HG02588 (cell line): ENCODE results near the gene RAP1GAP2.
"Not testable (repeated sequence)": the region's sequence is repeated elsewhere in the genome, so short reads cannot be mapped to it uniquely, and the experiment has no call there.

Source experiments
- ATAC-seq: cut with Tn5 transposase; IDR thresholded peaks from one replicate; pipeline ENCODE4 v1.9.1; 2021; ENCODE audit warnings: mild to moderate bottlenecking, moderate library complexity; ENCODE audit not compliant: unreplicated experiment

Gene RAP1GAP2

DNA sequence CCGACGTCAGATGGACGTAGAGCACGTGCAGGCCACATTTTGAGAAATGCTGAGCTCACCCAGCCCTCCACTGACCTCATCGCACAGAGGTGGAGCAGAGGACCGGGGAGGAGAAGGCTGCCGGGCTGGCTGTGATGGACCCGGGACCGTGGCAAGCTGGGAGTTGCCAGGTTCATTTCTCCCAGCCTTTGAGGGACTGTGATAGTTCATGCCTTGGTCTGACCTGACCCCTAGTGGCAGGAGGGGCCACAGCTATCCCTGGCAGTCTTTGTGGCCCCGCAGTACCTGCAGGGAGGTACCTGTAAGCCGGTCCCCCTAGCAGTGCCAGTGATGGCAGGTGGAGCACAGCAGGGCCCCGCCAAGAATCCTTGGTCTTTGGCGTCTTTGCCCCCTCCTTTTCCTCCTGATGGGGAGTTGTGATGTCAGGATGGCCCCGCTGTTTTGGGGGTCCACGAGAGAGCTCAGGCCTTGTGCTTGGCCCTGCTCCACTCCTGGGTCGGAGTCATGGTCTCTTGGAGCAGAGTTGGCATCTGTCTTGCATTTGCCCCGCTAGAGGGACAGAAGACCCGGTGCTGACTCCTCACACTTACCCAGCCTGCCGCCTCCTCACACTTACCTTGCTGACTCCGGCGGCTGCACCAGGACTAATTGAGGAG lies 216.8 kb downstream of the RAP1GAP2 start:
- no peak for ATAC-seq

DNA sequence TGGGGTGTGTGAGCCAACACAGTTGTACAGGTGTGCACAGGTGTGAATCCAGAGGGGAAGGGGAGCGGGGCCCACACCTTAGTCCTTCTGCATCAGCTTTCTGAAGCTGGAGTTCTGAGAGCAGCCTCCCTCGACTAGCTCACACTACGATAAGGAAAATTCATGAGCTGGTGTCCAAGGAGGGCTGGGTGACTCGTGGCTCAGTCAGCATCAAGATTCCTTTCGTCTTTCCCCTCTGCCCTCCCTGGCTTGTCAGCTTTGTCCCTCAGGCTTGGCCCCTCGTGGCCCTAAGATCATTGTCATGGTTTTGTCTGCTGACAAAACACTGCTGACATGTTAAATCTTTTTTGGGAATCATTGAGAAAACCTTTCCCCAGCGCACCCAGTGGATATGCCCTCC lies 219.7 kb downstream of the RAP1GAP2 start:
- no peak for ATAC-seq

DNA sequence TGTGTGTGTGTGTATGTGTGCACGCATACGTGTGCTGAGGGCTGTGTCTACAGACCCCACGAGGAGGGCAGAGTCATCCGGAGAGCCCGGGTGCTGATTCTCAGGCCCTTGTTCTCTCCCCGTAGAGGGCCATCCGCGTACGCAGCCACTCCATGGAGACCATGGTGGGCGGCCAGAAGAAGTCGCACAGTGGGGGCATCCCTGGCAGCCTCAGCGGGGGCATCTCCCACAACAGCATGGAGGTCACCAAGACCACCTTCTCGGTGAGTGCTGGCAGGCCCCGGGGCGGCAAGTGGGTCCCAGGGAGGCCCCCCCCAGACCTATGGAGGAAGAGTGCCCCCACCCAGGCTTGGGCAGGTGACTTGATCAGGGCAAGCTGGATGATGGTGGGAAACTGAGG lies 221.7 kb downstream of the RAP1GAP2 start:
- ATAC-seq: no peak

DNA sequence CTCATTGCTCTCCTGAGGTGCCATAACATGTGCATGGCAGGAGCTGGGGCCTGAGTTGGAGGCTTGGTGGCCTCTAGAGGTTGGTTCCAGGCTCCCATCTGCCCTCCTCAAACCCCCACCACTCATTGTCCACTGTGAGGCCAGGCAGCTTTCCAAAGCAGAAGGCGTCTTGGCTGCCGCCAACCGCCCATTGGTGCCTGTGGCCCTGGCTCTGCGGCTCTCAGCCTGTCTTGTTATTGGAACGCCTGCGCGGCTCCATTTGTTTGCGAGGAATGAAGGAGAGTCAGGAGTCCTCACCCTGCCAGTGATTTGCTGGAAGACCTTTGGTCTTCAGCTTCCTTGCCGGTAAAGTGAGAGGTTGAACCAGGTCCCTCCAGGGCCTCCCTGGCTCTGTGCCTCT lies 223.5 kb downstream of the RAP1GAP2 start:
- no peak for ATAC-seq

DNA sequence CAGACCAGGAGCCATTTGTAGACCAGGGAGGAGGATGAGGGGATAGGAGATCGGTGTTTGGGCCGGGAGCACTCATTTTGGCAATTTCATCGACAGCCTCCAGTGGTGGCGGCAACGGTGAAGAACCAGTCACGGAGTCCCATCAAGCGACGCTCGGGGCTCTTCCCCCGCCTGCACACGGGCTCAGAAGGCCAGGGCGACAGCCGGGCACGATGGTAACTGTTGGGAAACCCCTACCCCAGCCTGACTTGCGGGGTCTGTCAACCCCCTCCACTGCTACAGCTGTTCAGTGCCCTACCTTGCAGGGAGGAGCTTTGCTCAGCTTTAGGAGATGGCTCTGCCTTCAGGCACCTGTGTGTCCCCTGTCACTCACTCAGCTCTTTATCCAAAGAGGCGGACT lies 224.1 kb downstream of the RAP1GAP2 start:
- ATAC-seq: no peak

DNA sequence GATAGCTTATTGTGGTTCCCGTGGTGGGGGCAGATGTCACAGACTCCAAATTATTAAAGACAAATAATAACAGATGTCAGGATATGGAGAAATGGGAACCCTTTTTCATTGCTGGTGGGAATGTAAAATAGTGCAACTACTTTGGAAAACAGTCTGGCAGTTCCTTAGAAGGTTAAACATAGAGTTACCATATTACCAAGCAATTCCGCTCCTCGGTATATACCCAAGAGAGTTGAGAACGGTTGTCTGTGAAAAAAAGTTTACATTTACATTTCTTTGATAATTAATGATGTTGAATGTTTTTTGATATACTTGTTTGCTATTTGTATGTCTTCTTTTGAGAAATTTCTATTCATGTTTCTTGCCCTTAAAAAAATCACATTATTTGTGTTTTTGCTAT lies 226.0 kb downstream of the RAP1GAP2 start:
- no peak for ATAC-seq

DNA sequence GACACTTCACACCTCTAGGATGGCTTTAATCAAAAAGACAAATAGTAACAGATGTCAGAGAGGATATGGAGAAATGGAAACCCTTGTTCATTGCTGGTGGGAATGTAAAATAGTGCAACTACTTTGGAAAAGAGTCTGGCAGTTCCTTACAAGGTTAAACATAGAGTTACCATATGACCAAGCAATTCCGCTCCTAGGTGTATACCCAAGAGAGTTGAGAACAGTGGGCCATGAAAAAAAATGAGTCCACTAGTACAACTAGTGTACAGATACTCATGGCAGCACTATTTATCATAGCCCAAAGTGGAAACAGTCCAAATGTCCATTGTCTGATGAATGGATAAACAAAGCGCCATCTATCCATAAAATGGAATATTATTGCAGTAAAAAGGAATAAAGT lies 228.1 kb downstream of the RAP1GAP2 start:
- ATAC-seq: no peak

DNA sequence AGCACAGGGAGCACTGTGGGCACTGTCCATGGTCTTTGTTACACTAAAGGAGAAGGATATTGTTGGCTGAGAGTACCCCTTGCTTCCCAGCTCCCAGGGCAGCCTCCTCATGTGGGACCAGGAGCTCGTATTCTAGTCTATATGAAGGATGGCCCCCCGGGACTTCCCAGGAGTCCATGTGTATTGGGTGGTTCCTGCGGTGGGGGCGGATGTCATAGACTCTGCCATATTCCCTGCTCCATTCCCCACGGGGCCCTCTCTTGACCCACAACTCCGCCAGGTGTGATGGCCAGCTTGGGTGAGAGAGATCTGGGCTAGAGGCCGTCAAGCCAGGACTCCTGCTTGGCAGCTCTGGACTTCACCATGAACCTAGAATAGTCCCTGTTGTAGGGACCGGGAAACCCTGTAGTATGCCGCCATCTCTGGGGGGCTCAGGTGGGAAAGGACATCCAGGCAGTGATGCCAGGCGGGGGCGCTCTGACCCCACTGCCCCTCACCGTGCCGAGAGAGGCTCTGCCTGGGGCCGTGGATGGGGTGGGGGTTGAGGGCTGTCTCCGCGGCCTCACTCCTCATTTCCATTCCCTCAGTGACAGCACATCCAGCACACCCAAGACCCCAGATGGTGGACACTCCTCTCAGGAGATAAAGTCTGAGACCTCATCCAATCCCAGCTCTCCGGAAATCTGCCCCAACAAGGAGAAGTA lies 229.3 kb downstream of the RAP1GAP2 start:
- no peak for ATAC-seq

DNA sequence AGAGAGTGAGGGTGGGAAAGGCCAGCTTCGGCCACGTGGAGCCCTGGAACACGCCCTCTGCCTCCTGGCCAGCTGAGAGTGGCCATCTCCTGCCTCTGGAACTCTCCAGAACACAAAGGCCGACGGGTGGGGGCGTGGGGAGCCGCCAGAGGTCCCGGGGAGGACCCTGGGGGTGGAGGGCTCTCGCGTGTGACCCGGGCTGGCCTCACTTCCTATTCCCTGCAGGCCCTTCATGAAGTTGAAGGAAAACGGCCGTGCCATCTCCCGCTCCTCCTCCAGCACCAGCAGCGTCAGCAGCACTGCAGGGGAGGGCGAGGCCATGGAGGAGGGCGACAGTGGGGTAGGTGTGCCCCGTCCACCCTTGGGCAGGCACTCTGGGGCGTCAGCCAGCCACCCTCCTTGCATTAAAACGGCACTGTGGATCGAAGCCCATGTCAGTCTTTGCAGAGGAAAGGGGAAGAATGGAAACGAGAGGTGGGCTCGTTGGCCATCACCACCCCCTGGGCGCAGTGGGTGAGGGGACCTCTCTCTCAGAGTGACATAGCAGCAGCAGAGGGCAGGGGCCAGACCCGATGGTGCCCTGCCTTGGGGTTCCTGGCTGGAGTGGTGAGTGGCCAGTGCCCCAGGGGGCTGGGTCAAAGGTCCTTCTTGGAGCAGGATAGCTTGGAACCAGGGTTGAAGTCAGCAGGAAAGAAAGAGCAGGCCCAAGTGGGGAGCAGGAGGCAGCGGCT lies 230.1 kb downstream of the RAP1GAP2 start:
- ATAC-seq: no peak

DNA sequence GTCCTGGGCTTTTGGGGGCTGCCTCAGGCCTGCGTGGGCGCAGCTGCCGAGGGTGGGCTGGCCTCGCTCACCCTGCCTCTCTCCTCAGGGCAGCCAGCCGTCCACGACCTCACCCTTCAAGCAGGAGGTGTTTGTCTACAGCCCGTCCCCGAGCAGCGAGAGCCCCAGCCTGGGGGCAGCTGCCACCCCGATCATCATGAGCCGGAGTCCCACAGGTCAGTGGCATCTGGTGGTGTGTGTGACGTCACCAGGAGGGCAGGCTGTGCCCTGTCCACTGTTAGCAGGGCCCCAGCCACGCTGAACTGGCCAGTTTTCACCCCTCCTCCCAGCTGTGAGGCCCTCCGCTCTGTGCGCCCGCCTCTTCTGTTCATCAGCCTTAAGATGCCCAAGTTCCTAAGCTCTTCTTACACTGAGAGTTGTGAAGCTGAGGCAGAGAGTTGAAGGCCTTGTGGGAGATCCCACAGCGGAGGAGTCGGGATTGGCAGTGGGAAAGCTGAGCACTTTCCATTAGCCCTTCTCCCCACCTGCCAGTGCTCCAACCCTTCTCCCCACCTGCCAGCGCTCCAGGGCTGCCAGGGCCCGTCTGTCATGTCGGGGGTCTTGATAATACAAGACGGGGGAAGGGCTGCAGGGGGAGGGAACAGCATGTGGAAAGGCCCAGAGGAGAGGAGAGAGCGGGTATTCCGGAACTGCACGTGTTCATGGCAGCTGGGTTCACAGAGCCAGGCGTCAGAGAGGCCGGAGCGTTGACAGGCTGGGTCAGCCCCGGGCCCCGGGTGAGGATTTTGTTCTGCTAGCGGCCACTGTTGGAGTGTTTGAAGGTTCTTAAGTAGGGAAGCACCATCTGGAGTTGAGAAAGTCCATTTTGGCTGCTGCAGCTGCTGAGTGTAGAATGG lies 230.9 kb downstream of the RAP1GAP2 start:
- no peak for ATAC-seq

DNA sequence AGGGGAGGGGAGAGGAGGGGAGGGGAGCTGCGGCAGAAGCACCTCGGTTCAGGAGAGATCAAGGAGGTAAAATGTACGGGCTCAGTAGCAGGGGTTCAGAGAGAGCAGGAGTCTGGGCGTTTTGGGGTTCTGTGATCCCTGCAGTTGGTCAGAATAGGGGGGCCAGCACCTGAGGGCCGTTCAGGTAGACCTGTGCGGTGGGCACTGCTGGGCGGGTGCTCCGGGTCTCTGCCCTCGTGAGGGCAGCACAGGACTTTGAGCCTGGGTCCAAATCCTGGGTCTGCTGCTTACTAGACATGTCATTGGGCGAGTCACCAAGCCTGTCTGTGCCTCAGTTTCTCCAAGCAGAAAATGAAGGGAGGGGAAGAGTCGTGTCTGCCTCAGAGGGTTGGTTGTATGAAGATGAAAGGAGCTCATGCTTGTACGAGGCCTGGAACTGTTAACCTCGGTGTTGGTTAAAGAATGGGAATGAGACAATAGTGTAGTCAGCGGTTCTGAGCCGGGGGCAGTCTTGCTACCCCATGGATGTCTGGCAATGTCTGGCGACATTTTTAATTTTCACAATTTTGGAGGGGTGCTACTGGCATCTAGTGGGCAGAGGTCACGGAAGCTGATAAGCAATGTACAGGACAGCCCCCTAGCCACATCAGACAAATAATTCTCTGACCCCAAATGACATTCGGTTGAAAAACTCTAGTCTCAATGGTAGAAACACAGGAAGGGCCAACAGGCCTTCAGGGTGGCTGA lies 231.7 kb downstream of the RAP1GAP2 start:
- ATAC-seq: no peak

DNA sequence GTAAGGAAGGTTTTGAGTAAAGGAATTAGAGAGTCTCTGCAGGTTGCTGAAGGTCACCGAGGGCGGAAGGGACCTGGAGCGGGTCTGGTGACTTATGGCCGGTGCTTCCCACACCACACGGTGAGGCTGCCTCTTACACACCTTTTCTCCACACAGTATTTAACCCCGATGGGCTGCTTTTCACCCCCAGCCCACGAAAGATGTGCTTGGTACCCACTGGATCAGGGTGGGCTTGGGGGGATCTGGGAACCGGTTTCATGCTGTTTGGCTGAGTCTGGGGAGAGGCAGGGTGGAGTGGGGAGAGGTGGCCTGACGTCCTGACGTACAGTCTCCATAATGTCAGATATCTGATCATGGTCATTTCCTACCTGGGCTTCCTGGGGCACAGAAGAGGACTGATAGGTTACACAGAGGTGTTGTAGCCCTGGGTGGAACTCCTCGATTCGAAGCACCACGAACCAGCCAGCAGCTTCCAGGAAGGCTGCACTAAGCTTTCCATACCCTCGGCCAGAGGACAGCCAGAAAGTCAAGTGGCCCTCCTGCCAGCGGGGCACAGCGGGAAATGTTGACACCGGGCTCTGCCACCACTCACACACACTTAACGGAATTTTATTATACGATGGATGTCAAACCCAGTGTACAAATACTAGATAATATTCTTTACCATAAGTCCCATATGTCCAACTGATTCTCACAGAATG lies 233.1 kb downstream of the RAP1GAP2 start:
- ATAC-seq: no peak

DNA sequence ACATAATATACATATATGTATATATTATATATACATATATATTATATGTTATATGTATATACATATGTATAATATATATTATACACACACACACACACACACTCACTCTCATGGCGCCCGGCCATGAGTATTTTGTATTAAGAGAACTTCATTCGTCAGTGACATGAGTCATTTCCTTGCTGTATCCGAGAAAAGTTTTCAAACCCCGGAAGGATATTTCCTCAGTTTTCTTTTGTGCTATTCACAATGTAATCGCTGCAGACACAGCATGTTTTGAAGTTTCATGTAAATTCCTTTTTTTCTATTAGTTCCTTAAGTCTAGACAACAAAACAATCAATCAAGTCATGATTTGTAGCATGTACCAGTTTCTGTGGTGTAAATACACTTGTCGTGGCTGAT lies 233.9 kb downstream of the RAP1GAP2 start:
- no peak for ATAC-seq

DNA sequence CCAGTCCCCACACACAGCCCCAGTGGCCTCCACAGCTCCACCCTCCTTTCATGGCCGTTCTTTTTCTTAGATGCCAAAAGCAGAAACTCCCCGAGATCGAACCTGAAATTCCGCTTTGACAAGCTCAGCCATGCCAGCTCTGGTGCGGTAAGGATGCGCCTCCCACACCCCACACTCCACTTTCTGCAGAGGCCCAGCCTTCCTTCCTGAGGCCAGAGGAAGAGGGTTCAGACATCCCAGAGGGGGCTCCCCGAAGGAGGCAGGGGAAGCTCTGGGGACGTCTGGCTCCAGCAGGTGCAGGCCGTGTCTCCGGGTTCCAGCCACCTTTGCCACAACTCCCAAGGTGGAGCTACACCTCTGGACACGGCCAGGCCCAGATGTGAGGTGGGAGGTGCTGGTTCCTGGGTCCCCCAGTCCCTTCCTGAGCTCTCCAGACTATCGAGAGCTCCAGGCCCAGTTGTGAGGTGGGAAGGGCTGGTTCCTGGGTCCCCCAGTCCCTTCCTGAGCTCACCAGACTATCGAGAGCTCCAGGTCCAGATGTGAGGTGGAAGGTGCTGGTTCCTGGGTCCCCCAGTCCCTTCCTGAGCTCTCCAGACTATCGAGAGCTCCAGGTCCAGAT lies 234.7 kb downstream of the RAP1GAP2 start:
- not testable (repeated sequence) for ATAC-seq

DNA sequence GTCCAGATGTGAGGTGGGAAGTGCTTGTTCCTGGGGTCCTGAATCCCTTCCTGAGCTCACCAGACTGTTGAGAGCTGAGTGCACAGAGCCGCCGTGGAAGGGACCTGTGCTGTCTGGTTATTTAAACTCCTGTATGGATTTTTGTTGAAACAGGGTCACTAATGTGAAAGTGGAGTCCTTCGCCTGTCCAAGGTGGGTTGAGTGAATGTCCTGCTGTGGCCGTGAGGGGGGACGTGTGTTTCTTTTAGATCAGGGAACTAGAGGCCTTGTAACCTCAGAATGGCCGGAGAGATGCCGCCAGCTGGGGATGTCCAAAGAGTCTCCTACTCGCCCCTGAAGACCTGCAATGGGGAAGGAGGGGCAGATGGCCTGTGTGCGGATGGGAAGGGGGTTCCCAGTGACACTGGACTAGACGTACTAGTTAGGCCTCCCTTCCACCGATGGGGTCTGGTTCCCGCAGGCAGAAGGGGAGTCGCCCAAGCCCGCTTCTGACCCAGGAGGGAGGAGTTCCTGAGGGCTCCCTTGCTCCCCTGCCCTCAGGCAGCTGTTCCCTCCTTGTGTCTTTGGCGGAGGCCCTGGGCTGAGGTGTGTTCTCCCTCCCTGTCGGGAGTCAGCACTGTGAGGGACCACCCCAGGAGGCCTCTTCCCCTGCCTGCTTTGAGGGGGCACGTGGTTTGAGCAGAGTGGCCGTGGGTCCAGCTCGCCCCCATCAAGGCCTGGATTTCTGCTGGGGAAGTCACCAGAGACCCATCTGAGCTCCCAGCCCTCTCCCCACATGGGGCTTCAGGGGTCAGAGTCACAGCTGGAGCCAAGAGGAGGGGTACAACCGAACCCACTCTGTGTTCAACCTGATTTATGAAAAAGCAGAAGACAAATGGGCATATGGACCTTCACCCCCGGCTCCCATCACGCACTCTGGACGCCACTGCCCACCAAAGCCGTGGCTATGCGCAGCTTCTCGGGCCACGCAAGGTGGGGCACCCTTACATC lies 236.3 kb downstream of the RAP1GAP2 start:
- ATAC-seq: no peak

DNA sequence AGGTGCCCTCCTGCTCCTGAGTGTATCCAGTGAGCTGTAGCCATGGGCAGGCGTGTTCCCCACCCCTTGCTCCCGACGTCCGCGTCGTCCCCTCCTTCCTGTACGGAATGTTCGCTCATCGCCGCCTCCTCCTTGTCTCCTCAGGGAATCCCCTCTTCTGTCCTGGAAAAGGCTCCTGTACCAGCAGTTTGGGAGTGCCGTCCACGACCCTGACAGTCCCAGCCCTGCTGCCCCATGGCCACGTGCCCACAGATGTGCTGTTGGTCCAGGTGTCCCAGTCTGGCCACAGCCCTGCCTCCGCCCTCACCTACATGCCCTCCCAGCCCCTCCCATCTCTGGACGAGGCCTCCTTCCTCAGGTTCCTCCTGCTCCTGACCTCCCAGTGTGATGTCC lies 237.0 kb downstream of the RAP1GAP2 start:
- ATAC-seq: no peak

DNA sequence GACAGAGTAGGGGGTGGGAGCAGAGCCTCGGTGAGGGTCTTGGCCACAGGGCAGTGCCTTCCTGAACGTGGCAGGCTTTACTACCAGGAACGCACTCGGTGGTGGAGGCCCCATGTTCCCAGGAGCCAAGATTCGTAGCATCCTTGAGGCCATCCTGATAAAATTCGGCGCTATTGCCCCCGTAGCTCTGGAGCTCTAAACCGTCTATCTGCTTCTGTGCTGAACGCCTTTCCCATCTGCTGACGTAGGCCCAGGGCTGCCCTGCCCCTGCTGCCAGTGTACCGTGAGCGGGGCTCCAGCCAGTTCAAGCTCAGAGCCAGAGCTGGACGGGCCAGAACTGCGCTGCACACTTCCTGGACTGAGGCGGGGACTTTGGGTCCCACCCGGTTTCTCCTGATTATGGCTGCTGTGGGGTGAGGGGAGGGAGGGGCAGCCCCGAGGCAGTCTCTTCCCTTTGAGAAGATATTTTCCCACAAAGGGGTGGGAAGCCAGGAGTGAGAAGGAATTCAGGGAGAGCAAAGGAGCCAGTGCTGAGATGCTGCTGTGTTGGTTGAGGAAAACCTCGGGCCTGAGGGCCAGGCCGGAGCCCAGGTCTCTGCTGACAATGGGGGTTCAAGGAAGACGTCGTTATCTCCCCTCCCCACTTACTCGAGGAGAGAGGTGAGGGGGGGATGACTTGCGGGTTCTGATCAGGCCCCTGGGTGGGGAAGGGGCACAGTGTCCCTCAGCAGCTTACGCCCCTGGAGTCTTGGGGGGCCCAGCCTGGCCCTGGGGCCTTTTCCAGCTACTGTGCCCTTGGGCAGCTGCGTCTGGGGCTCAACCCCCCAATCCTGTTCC lies 237.7 kb downstream of the RAP1GAP2 start:
- no peak for ATAC-seq
